ENCODE data around the gene MGAT5. TPM values are rescaled to one million over a fixed set of nuclear protein-coding genes. Genes with fewer than 3 reads are reported as not detected.

MGAT5 gene
- total RNA-seq, 2 experiments from 2014 or later, result 44.5 to 44.9 TPM

GRCh38 chr2:134411279-134411827 lies 157.5 kb downstream of the MGAT5 start:
- peaks cover 4% of the 10 kb centered on the region for H3K36me3 Mint-ChIP-seq (ENCODE audit: low read depth)
- no peak overlapping the region for H3K4me3 Mint-ChIP-seq
- ChIA-PET POLR2A (interaction anchor here (0.8 to 2.3 kb wide), 4 partner anchors 15 to 292 kb away, joined by 3 to 23 read pairs (median 4); no protein-coding TSS in a partner anchor), CTCF (interaction anchor here (0.7 to 6.2 kb wide), 36 partner anchors 11 to 526 kb away, joined by 3 to 141 read pairs (median 3); partner anchors contain the start of gene MGAT5)
- DNase-seq, result no peak
- H3K27me3 Mint-ChIP-seq, result no peaks in the 10 kb centered on the region
- H3K9me3 Mint-ChIP-seq, result no peaks in the 10 kb centered on the region
- no peak overlapping the region for H3K27ac Mint-ChIP-seq
- H3K4me1 Mint-ChIP-seq, result peaks cover 36% of the 10 kb centered on the region

- Mint-ChIP-seq H3K27me3 (no peaks in the 10 kb centered on the region), H3K4me1 (peaks cover 35% of the 10 kb centered on the region), H3K4me3 (no peak overlapping the region), H3K9me3 (no peaks in the 10 kb centered on the region), H3K27ac (no peak overlapping the region), H3K36me3 (ENCODE audit: low read depth) (peaks cover 3% of the 10 kb centered on the region)
- DNase-seq, result peak; percentile 74
- POLR2A ChIA-PET, result interaction anchor here (1.1 to 2.3 kb wide), 3 partner anchors 123 to 293 kb away, joined by 3 to 23 read pairs (median 6); no protein-coding TSS in a partner anchor
- CTCF ChIA-PET, result interaction anchor here (0.7 to 6.2 kb wide), 39 partner anchors 11 to 527 kb away, joined by 3 to 141 read pairs (median 3); partner anchors contain the start of gene MGAT5
Measured at GRCh38 chr2:134411828-134412638, 158.2 kb downstream of the MGAT5 start.

- H3K4me3 Mint-ChIP-seq, result no peak overlapping the region
- ChIA-PET POLR2A (interaction anchor here (1.8 to 2.3 kb wide), 2 partner anchors 166 to 294 kb away, joined by 6 to 23 read pairs; no protein-coding TSS in a partner anchor), CTCF (interaction anchor here (0.7 to 6.2 kb wide), 27 partner anchors 10 to 527 kb away, joined by 3 to 141 read pairs (median 3); partner anchors contain the start of gene MGAT5)
- no peaks in the 10 kb centered on the region for H3K9me3 Mint-ChIP-seq
- H3K27ac Mint-ChIP-seq, result no peak overlapping the region
- peaks cover 34% of the 10 kb centered on the region for H3K4me1 Mint-ChIP-seq
- no peaks in the 10 kb centered on the region for H3K27me3 Mint-ChIP-seq
- DNase-seq, result no peak
- H3K36me3 Mint-ChIP-seq (ENCODE audit: low read depth), result peaks cover 3% of the 10 kb centered on the region
Measured at GRCh38 chr2:134412639-134412999, 158.7 kb downstream of the MGAT5 start.

GRCh38 chr2:134413430-134413829 lies 159.6 kb downstream of the MGAT5 start:
- H3K9me3 Mint-ChIP-seq, result no peaks in the 10 kb centered on the region
- ChIA-PET POLR2A (no interaction called here), CTCF (interaction anchor here (1.9 to 6.2 kb wide), 6 partner anchors 15 to 528 kb away, joined by 5 to 141 read pairs (median 24); no protein-coding TSS in a partner anchor)
- peaks cover 29% of the 10 kb centered on the region for H3K4me1 Mint-ChIP-seq
- no peak overlapping the region for H3K4me3 Mint-ChIP-seq
- no peak overlapping the region for H3K27ac Mint-ChIP-seq
- H3K27me3 Mint-ChIP-seq, result no peaks in the 10 kb centered on the region
- peaks cover 3% of the 10 kb centered on the region for H3K36me3 Mint-ChIP-seq (ENCODE audit: low read depth)
- DNase-seq, result no peak

- POLR2A ChIA-PET, result no interaction called here
- no peak overlapping the region for H3K27ac Mint-ChIP-seq
- CTCF ChIA-PET, result interaction anchor here (3.4 to 6.2 kb wide), 2 partner anchors 169 to 296 kb away, joined by 41 to 141 read pairs; no protein-coding TSS in a partner anchor
Measured at GRCh38 chr2:134413912-134414311, 160.0 kb downstream of the MGAT5 start.

GRCh38 chr2:134416018-134416417 lies 162.1 kb downstream of the MGAT5 start:
- POLR2A ChIA-PET, result no interaction called here
- DNase-seq, result no peak
- CTCF ChIA-PET, result interaction anchor here (1.2 to 1.9 kb wide), 2 partner anchors 298 to 308 kb away, joined by 3 to 7 read pairs; no protein-coding TSS in a partner anchor
- no peak overlapping the region for H3K4me3 Mint-ChIP-seq
- peaks cover 12% of the 10 kb centered on the region for H3K4me1 Mint-ChIP-seq
- H3K9me3 Mint-ChIP-seq, result no peaks in the 10 kb centered on the region
- H3K27ac Mint-ChIP-seq, result no peak overlapping the region
- no peaks in the 10 kb centered on the region for H3K27me3 Mint-ChIP-seq
- peaks cover 3% of the 10 kb centered on the region for H3K36me3 Mint-ChIP-seq (ENCODE audit: low read depth)

More at GRCh38 chr2:134413912-134414311, 160.0 kb downstream of the MGAT5 start:
- no peak overlapping the region for H3K4me3 Mint-ChIP-seq
- peaks cover 27% of the 10 kb centered on the region for H3K4me1 Mint-ChIP-seq
- H3K9me3 Mint-ChIP-seq, result no peaks in the 10 kb centered on the region
- DNase-seq, result no peak
- no peaks in the 10 kb centered on the region for H3K27me3 Mint-ChIP-seq
- peaks cover 3% of the 10 kb centered on the region for H3K36me3 Mint-ChIP-seq (ENCODE audit: low read depth)

- POLR2A ChIA-PET, result no interaction called here
- Mint-ChIP-seq H3K36me3 (ENCODE audit: low read depth) (peaks cover 3% of the 10 kb centered on the region), H3K4me1 (peaks cover 6% of the 10 kb centered on the region), H3K9me3 (no peaks in the 10 kb centered on the region), H3K27me3 (no peaks in the 10 kb centered on the region), H3K4me3 (no peak overlapping the region), H3K27ac (no peak overlapping the region)
- CTCF ChIA-PET, result interaction anchor here (1.9 kb wide), 1 partner anchor 299 kb away, joined by 7 read pairs; no protein-coding TSS in a partner anchor
- DNase-seq, result no peak
Measured at GRCh38 chr2:134416637-134417036, 162.8 kb downstream of the MGAT5 start.

- H3K36me3 Mint-ChIP-seq (ENCODE audit: low read depth), result peaks cover 3% of the 10 kb centered on the region
- H3K9me3 Mint-ChIP-seq, result no peaks in the 10 kb centered on the region
- no peaks in the 10 kb centered on the region for H3K4me1 Mint-ChIP-seq
- no peak for DNase-seq
- H3K27me3 Mint-ChIP-seq, result no peaks in the 10 kb centered on the region
- POLR2A ChIA-PET, result no interaction called here
- no peak overlapping the region for H3K4me3 Mint-ChIP-seq
- CTCF ChIA-PET, result interaction anchor here (0.9 to 1.8 kb wide), 4 partner anchors 14 to 300 kb away, joined by 3 to 7 read pairs (median 4); no protein-coding TSS in a partner anchor
- no peak overlapping the region for H3K27ac Mint-ChIP-seq
Measured at GRCh38 chr2:134417968-134418582, 164.2 kb downstream of the MGAT5 start.

GRCh38 chr2:134420259-134420658 lies 166.4 kb downstream of the MGAT5 start:
- no peak for DNase-seq
- Mint-ChIP-seq H3K9me3 (no peaks in the 10 kb centered on the region), H3K4me1 (peaks cover 4% of the 10 kb centered on the region), H3K4me3 (no peak overlapping the region), H3K36me3 (ENCODE audit: low read depth) (no peaks in the 10 kb centered on the region), H3K27me3 (no peaks in the 10 kb centered on the region), H3K27ac (no peak overlapping the region)
- ChIA-PET CTCF (interaction anchor here (1.2 to 1.5 kb wide), 2 partner anchors 174 to 363 kb away, joined by 3 read pairs; no protein-coding TSS in a partner anchor), POLR2A (no interaction called here)

- no peak overlapping the region for H3K4me3 Mint-ChIP-seq
- POLR2A ChIA-PET, result no interaction called here
- H3K4me1 Mint-ChIP-seq, result peaks cover 10% of the 10 kb centered on the region
Measured at GRCh38 chr2:134420920-134421319, 167.0 kb downstream of the MGAT5 start.

GRCh38 chr2:134421556-134422328 lies 167.9 kb downstream of the MGAT5 start:
- peaks cover 15% of the 10 kb centered on the region for H3K4me1 Mint-ChIP-seq
- DNase-seq, result no peak
- H3K27ac Mint-ChIP-seq, result no peak overlapping the region
- H3K27me3 Mint-ChIP-seq, result no peaks in the 10 kb centered on the region
- H3K4me3 Mint-ChIP-seq, result no peak overlapping the region
- no peaks in the 10 kb centered on the region for H3K9me3 Mint-ChIP-seq
- CTCF ChIA-PET, result interaction anchor here (1.2 to 1.7 kb wide), 3 partner anchors 10 to 193 kb away, joined by 3 to 4 read pairs (median 3); no protein-coding TSS in a partner anchor
- peaks cover 4% of the 10 kb centered on the region for H3K36me3 Mint-ChIP-seq (ENCODE audit: low read depth)
- POLR2A ChIA-PET, result no interaction called here

More at GRCh38 chr2:134420920-134421319, 167.0 kb downstream of the MGAT5 start:
- Mint-ChIP-seq H3K9me3 (no peaks in the 10 kb centered on the region), H3K27ac (no peak overlapping the region), H3K36me3 (ENCODE audit: low read depth) (peaks cover under 1% of the 10 kb centered on the region), H3K27me3 (no peaks in the 10 kb centered on the region)
- CTCF ChIA-PET, result interaction anchor here (1.2 to 1.7 kb wide), 4 partner anchors 30 to 362 kb away, joined by 3 to 4 read pairs (median 3); no protein-coding TSS in a partner anchor
- no peak for DNase-seq

All from activated CD4-positive, alpha-beta memory T cell treated with anti-CD3 and anti-CD28 coated beads, Interleukin-2, amount 10 ng/mL, durations not matched to agents 7 days and 5 days (primary cell).